WI38 (cell line): Measurements from ENCODE around the gene ITPKA.
"Not testable (repeated sequence)": the region's sequence is repeated elsewhere in the genome, so short reads cannot be mapped to it uniquely, and the experiment has no call there.

Experiments
- H3K4me3 ChIP-seq: 2 replicates; pipeline ENCODE4 v1.5.1; 2011; ENCODE audit warnings: low read depth, mild to moderate bottlenecking, control low read depth, low read length
- TF ChIP-seq, protein P1 (sequence below): IDR thresholded peaks from 2 replicates; pipeline ENCODE4 v1.5.1; 2012; ENCODE audit warnings: low read depth, mild to moderate bottlenecking, control low read depth, low read length

The ITPKA gene

GRCh38 chr15:41493205-41493901 lies at the start of gene ITPKA:
Gene ITPKA (plus strand): TSS chr15:41493874. CDS start chr15:41493928, 54 bp downstream.
- TF ChIP-seq, protein P1, sequence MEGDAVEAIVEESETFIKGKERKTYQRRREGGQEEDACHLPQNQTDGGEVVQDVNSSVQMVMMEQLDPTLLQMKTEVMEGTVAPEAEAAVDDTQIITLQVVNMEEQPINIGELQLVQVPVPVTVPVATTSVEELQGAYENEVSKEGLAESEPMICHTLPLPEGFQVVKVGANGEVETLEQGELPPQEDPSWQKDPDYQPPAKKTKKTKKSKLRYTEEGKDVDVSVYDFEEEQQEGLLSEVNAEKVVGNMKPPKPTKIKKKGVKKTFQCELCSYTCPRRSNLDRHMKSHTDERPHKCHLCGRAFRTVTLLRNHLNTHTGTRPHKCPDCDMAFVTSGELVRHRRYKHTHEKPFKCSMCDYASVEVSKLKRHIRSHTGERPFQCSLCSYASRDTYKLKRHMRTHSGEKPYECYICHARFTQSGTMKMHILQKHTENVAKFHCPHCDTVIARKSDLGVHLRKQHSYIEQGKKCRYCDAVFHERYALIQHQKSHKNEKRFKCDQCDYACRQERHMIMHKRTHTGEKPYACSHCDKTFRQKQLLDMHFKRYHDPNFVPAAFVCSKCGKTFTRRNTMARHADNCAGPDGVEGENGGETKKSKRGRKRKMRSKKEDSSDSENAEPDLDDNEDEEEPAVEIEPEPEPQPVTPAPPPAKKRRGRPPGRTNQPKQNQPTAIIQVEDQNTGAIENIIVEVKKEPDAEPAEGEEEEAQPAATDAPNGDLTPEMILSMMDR, result no peak
- peak within 1 kb of the TSS; percentile 61 for H3K4me3 ChIP-seq

GRCh38 chr15:41445399-41445798 lies 48.3 kb upstream of the ITPKA start:
- TF ChIP-seq, protein P1, result no peak
- no peak overlapping the region for H3K4me3 ChIP-seq

DNA sequence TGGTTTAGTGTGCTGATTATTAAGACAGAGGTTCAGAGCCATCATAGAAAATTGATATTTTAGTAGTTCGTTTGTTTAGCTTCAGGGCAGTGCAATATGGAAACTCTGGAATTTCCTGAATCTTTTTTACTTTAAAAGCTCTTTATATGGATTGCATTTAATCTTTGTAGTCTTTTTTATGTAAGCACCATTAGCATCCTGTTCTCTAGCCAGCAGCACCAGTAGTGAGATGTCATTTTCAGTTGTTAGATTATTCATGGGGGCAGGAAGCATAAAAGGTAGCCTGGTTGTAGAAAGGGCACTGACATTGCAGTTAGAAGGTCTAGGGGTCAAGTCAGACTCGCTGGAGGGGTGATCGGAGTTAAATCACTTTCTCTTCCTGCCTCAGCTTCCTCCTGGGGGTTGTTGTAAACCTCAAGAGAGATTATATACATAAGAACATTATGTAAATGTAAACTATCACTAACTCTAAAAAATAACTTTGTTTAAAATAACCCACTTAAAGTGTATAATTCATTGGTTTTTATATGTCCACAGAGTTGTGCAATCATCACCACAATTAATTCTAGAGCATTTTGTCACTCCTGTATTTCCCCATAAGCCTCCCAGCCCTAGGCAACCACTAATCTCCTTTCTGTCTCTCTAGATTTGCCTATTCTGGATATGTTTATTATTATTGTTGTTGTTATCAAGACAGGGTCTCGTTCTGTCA lies 31.4 kb upstream of the ITPKA start:
- TF ChIP-seq, protein P1, result no peak
- no peak overlapping the region for H3K4me3 ChIP-seq

GRCh38 chr15:41464889-41465580 lies 28.6 kb upstream of the ITPKA start:
- TF ChIP-seq, protein P1, result no peak
- H3K4me3 ChIP-seq, result no peak overlapping the region

GRCh38 chr15:41465822-41466421 lies 27.8 kb upstream of the ITPKA start:
- TF ChIP-seq, protein P1, result peak; percentile 98
- no peak overlapping the region for H3K4me3 ChIP-seq

DNA sequence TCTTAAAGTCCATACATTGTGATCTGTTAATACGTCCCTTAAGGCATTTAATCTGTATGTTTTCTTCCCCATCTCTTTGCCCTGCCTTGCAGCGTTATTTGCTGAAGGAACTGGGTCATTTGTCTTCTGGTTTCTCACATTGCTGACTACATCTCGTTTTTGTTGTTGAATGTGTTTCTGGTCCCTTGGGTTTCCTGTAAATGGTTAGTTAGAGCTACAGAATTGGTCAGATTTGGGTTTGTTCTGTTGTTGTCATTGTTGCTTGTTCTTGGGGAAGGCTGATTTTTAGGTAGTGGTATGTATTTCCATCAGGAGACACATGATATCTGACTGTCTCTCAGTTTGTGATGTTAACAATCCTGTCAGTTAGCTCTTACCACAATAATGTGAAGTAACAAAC lies 27.0 kb upstream of the ITPKA start:
- H3K4me3 ChIP-seq, result no peak overlapping the region
- TF ChIP-seq, protein P1, result no peak

GRCh38 chr15:41469644-41470043 lies 24.0 kb upstream of the ITPKA start:
- H3K4me3 ChIP-seq, result not testable (repeated sequence)
